HG03060 (cell line): Measurements from ENCODE around the gene SPHK2.

Experiments
- ATAC-seq: cut with Tn5 transposase; IDR thresholded peaks from one replicate; pipeline ENCODE4 v1.9.1; 2021; ENCODE audit warnings: low read depth, moderate number of reproducible peaks; ENCODE audit not compliant: unreplicated experiment

SPHK2 gene

DNA sequence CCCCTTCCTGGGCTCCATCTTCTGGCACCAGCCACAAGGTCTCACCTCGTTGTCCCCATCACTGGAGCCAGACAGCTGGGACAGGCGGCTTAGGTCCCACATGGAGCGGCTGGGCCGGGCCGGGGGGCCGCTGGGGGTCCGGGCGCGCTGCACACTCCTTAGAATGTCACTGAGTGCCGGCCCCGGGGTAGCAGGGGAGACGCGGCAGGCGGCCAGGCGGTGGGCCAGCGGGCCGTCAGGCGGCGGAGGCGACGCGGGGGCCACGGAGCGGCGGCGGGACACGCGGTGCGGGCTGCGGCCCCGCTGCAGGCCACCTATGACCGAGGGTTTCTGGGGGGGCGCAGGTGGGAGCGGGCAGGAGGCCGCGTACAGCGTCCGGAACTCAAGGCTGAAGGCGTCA is 15.9 kb upstream of the SPHK2 start:
- no peak for ATAC-seq

- no peak for ATAC-seq
These were observed 15.5 kb upstream of the SPHK2 start for GRCh38 chr19:48603850-48604249.

- no peak for ATAC-seq
These were observed 12.6 kb upstream of the SPHK2 start, which contains the start of gene SPACA4 for GRCh38 chr19:48606463-48607358. TSS of gene SPACA4 (plus strand) at chr19:48606742. CDS start at chr19:48606979, 237 bp downstream.

DNA sequence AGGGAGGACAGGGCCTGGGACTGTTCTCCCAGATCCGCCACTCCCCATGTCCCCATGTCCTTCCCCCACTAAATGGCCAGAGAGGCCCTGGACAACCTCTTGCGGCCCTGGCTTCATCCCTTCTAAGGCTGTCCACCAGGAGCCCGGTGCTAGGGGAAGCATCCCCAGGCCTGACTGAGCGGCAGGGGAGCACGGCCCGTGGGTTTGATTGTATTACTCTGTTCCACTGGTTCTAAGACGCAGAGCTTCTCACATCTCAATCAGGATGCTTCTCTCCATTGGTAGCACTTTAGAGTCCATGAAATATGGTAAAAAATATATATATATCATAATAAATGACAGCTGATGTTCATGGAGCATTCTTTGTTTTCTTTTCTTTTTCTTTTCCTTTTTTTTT is 11.9 kb upstream of the SPHK2 start:
- ATAC-seq: no peak

- ATAC-seq: no peak
These were observed 10.5 kb upstream of the SPHK2 start for GRCh38 chr19:48608798-48609263.

GRCh38 chr19:48609571-48610108 is 9.7 kb upstream of the SPHK2 start:
- ATAC-seq: no peak

DNA sequence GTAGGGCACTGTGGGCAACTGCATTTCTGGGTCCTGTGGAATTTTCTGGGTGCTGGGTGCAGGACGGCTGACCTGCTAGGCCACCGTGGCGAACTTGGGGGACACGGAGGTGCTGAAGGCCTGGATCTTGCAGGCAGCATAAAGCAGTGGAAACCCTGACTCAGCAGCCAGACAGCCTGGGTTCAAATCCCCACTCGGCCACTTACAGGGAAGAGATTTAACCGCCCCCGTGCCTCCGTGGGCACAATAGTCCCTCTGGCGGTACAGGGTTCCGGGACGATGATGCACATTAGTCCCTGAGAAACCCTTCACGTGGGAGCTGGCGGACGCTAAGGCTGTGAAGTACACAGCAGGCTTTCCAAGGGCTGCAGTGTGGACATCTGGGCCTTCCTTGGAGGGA is 7.4 kb upstream of the SPHK2 start:
- no peak for ATAC-seq

DNA sequence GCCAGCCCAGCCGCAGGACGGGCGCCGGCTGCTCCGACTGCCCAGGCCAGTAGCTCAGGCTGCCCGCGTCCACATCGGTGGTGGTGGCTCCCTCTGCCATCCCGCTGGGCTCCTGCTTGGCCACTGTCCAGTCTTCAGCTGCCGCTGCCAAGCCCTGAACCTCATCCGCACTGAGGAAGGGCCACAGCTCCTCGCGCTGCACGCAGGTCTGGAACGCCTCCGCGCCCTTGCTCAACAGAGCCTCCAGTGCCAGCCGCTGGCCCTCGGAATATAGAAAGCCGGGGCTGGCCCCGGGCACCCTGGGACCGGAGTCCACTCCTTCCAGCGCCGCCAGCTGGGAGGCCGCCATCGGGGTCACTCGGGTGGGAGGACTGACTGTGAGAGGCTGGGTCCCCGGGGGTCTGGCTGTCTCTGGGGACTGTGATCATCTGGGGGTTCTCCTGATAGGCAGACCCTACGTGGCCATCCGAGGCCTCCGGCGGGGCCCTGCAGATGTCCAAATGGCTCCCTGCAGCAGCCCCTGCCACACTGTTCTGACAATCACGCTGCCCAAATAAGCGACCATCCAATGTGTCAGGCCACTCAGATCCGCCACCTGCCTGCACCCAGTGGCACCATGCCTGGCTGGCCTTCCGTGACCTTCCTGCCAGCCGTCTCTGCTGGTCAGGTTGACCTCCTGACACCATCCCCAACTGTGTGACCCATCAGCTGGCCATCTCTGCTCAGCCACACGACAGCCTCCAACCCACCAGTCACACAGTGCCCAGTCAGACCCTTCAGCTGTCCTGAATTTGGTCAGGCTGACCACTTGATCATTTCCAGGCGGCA is 6.1 kb upstream of the SPHK2 start:
- no peak for ATAC-seq

GRCh38 chr19:48613852-48614435 is 5.4 kb upstream of the SPHK2 start:
- no peak for ATAC-seq

- no peak for ATAC-seq
These were observed 4.7 kb upstream of the SPHK2 start, which contains the start of gene FAM83E for GRCh38 chr19:48614436-48615230. TSS of gene FAM83E (minus strand) at chr19:48615076. CDS start at chr19:48613372, 1,704 bp downstream.

DNA sequence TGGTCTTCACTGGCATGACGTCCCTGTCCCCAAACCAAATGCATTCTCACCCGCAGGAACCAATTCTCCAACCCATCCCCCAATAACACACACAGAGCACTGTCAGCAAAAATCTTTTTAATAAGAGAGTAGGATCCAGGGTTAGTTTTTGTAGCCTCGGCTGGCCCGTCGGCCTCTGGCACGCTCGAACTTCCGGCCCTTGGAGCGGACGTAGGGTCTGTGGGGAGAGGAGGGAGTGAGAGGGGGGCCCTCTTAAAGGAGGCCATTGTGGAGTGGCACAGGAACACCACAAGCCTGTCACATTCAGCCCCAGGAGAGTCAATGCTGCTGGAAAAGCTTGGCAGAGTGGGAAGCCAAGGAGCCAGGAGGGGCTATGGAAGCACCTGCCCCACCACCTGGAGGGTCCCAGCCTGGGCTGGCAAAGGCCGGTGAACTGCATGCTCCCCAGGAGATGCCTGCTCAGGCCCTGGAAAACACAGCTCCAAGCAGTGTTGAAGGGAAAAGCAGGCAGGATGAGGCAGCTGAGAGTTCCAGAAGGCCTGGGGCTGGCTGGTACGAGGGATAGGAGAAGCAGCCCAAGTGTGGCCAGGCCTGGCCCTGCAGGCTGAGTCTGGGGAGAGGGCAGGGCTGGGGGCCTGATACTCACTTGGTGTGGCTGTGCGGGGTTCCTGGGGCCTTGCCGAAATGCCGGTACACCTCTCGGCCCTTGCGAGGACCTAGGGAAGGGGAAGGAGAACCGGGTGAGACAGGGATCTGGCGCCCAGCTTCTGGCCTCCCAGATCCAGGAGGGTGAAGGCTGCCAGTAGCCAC is 3.9 kb upstream of the SPHK2 start:
- no peak for ATAC-seq

DNA sequence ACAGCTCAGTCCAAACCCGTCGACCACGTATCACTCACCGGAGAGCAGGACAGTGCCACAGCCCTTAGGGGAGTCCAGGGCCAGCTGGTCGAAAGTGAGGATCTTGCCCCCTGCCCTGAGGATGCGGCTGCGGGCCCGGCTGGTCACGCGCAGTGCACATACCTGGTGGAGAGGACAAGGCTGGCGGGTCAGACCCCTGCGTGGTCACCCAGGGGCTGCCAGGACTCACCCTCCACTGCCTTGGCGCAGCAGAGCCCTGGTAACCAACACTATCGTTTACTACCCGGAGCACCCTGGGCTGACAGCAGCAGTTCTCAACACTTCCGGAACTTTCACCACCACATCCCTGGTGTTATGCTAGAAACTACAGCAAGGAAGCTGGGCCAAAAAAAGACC is 3.3 kb upstream of the SPHK2 start:
- no peak for ATAC-seq

DNA sequence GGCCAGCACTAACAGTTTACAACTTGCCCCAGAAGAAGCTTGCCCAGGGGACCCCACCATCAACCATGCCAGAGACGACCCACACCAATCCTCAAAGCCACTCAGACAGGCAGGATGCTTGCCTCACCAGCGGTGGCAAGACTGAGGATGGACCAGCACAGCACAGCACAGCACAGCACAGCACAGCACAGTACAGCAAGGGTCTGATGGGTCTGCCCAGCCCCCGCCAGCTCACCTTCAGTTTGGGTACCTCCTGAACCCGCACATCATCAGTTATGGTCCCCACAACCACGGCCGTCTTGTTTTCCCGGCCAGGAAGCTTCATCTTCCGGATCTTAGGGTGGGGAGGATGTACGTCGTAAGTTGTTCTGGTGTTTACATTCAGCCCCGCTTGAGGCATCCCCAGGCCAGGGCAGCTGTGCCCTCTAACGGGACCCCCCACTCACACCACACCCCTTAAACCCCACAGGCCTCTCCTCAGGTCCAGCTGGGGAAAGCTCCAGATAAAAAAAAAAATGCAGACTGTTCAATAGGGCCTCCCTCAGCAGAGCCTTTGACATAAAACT is 2.7 kb upstream of the SPHK2 start:
- no peak for ATAC-seq

- no peak for ATAC-seq
These were observed 2.0 kb upstream of the SPHK2 start for GRCh38 chr19:48617146-48617937.

GRCh38 chr19:48618278-48618915 is 909 bp upstream of the SPHK2 start:
- ATAC-seq: no peak

DNA sequence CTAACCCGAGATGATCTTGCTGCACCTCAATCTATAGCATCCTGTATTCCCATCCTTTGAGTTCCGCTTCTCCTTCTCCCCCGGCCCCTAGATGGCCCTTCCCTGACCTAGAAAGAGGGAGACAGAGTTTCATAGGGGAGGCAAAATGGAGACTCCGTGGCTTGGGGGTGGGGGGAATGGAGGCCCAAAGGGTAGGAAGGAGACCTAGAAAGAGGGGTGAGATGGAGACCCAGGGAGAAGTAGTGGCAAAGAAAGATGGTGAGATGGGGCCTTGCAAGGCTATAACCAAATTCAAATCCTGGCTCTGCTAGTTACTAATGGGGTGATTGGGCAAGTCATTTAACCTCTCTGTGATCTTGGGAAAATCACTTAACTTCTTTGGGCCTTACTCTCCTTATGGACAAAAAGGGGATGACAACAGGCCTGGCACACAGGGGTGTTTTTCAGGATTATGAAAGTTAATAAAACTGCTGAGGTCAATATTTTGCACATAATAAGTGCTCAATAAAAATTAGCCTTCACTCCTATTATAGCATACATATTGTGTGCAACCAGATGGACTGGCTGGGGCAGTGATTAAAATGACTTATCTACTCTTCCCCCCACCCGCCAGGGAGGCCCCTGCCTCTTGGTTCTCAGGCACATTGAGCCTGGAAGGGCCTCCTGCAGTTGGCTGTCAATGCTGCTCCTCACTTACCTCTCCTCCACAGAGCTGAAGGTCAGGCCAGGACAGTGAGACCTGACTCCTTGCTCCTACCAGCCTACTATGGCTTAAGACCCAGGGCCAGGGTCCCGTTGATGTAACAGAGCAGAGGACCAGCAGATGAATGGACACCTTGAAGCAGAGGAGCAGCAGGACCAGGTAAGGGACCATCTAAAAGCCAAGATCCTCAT is 633 bp downstream of the SPHK2 start:
- no peak for ATAC-seq
